K562 (cell line): Measurements from ENCODE around the gene SPATA17. TPM values are rescaled to one million over a fixed set of nuclear protein-coding genes. Genes with fewer than 3 reads are reported as not detected.
A peak's percentile ranks its signal among the peaks of the same experiment; 100 is the strongest.

Experiments
- ATAC-seq: fragments of 200-7000 bp; cut with Tn5 transposase; 3 replicates; pipeline ENCODE4 v1.9.1; 2020; ENCODE audit warnings: moderate library complexity
- BruUV-seq: library from RNA; stranded (reverse); fragments of 400-500 nt; replicated peaks from 2 replicates; lab custom pipeline; 2021; lab: Mats Ljungman, UMichigan
- CTCF ChIA-PET: fragments of 300-600 bp; formaldehyde crosslinking; extraction: SDS; loops from one replicate; lab custom pipeline; 2021; ENCODE audit warnings: low intra/inter-chr PET ratio; lab: Yijun Ruan, JAX
- POLR2A ChIA-PET: fragments of 300-600, 350-650 bp; sonication (Branson Sonifier 250); formaldehyde crosslinking; extraction: SDS; loops from one replicate; lab custom pipeline; 2021; ENCODE audit warnings: antibody characterized with exemption, inconsistent platforms; lab: Yijun Ruan, JAX
- DNase-seq, 4 experiments: peaks; one replicate each; pipeline versions ENCODE4 v3.0.0 to v3.0.0-alpha.2; 2011 to 2018; ENCODE audit warnings: low spot score in 3 of 4, mixed read lengths in 3 of 4; ENCODE audit errors: extremely low read depth in 1 of 4
- FAIRE-seq: peaks from 2 replicates; lab custom pipeline; 2011; peaks lifted over from hg19 to GRCh38; lab: Jason Lieb, UNC
- H2AFZ ChIP-seq: 2 replicates; pipeline ENCODE4 v1.6.0; 2011; ENCODE audit warnings: low read depth, low read length, control low read depth, inconsistent platforms
- H3K27ac ChIP-seq: fragments of 200-600 bp; 3 replicates; pipeline ENCODE4 v1.8.0; 2011; ENCODE audit warnings: low read depth, mild to moderate bottlenecking, control low read depth, inconsistent platforms, low read length, moderate library complexity, mixed read lengths; ENCODE audit errors: extremely low read depth
- H3K27me3 ChIP-seq, 2 experiments: fragments of 300-600 bp in 1 of 2; 2 replicates in 1 of 2; 3 replicates in 1 of 2; pipeline versions ENCODE4 v1.6.0 to v1.8.0; 2011; ENCODE audit warnings: inconsistent platforms in 2 of 2, low read length in 2 of 2, mild to moderate bottlenecking in 1 of 2, mixed read lengths in 1 of 2, moderate library complexity in 1 of 2; ENCODE audit not compliant: control insufficient read depth in 2 of 2, insufficient read depth in 2 of 2
- H3K36me3 ChIP-seq: fragments of 300-600 bp; 3 replicates; pipeline ENCODE4 v1.8.0; 2011; ENCODE audit warnings: mild to moderate bottlenecking, low read length, inconsistent platforms; ENCODE audit not compliant: control insufficient read depth, insufficient read depth
- H3K4me1 ChIP-seq, 2 experiments: fragments of 200-600 bp in 1 of 2; replicated peaks in 1 of 2; 2 replicates in 1 of 2; 3 replicates in 1 of 2; pipeline versions ENCODE4 v1.5.1 to v1.8.0; 2011; ENCODE audit warnings: inconsistent platforms in 2 of 2, low read length in 2 of 2, mild to moderate bottlenecking in 1 of 2, mixed read lengths in 1 of 2, moderate library complexity in 1 of 2; ENCODE audit not compliant: control insufficient read depth in 2 of 2, insufficient read depth in 2 of 2
- H3K4me2 ChIP-seq: 2 replicates; pipeline ENCODE4 v1.6.1; 2011; ENCODE audit warnings: low read length, control low read depth, inconsistent platforms, mixed read lengths; ENCODE audit not compliant: insufficient read depth
- H3K4me3 ChIP-seq: fragments of 200-600 bp; sonication (generic), shearing (Covaris generic); 2 replicates; pipeline ENCODE4 v1.5.1; 2016; ENCODE audit warnings: control low read depth, inconsistent platforms
- H3K79me2 ChIP-seq: fragments of 200-600 bp; 3 replicates; pipeline ENCODE4 v1.8.0; 2011; ENCODE audit warnings: low read length, inconsistent platforms; ENCODE audit not compliant: control insufficient read depth, insufficient read depth
- H3K9ac ChIP-seq, 2 experiments: 2 replicates each; pipeline versions ENCODE4 v1.6.0 to v1.6.1; 2011; ENCODE audit warnings: low read depth in 2 of 2, low read length in 2 of 2, control low read depth in 1 of 2, inconsistent platforms in 1 of 2, mild to moderate bottlenecking in 1 of 2, mixed read lengths in 1 of 2; ENCODE audit not compliant: insufficient read depth in 1 of 2
- H3K9me1 ChIP-seq: one replicate; pipeline ENCODE4 v1.6.0; 2011; ENCODE audit warnings: inconsistent platforms, mild to moderate bottlenecking, low read length, moderate library complexity; ENCODE audit not compliant: control insufficient read depth, insufficient read depth
- H3K9me3 ChIP-seq: replicated peaks from 2 replicates; pipeline ENCODE4 v1.5.1; 2011; ENCODE audit warnings: low read depth, low read length, inconsistent platforms; ENCODE audit not compliant: control insufficient read depth, insufficient read depth
- H4K20me1 ChIP-seq: replicated peaks from 2 replicates; pipeline ENCODE4 v1.6.1; 2011; ENCODE audit warnings: low read length, inconsistent platforms, mixed read lengths; ENCODE audit not compliant: control insufficient read depth, insufficient read depth
- HMGN3 ChIP-seq: IDR thresholded peaks from 2 replicates; pipeline ENCODE4 v1.6.1; 2011; ENCODE audit warnings: borderline replicate concordance, low read depth, mild to moderate bottlenecking, mixed read lengths, low read length; ENCODE audit not compliant: insufficient read length; ENCODE audit errors: extremely low read depth
- RBM39 ChIP-seq: fragments of 200-400 bp; formaldehyde crosslinking; optimal IDR thresholded peaks from 2 replicates; pipeline ENCODE3; 2018; ENCODE audit warnings: low read depth, low read length
- SAFB ChIP-seq: fragments of 200-400 bp; formaldehyde crosslinking; IDR thresholded peaks from 2 replicates; pipeline ENCODE4 v1.6.1; 2017; ENCODE audit warnings: low read depth, low read length, borderline replicate concordance
- TCF3 ChIP-seq: sonication (generic); formaldehyde crosslinking; IDR thresholded peaks from 2 replicates; pipeline ENCODE4 v1.4.0; 2020; ENCODE audit warnings: mild to moderate bottlenecking, missing genetic modification reagents
- YBX1 ChIP-seq: fragments of 450-650 bp; IDR thresholded peaks from 2 replicates; pipeline ENCODE4 v1.7.1; 2016; ENCODE audit warnings: mild to moderate bottlenecking
- ZNF436 ChIP-seq: fragments of 250-450, 450-650 bp; sonication (Bioruptor Pico); formaldehyde crosslinking; IDR thresholded peaks from 2 replicates; pipeline ENCODE4 v1.7.0; 2020; ENCODE audit warnings: mild to moderate bottlenecking
- WGBS: fragments of 100-300 bp; shearing (Covaris generic); methylation state at CpG from one replicate; pipeline ENCODE4 v1.1.6; 2016; ENCODE audit warnings: low coverage, mixed read lengths; ENCODE audit not compliant: insufficient coverage; ENCODE audit errors: missing lambda C conversion rate; 5-methylcytosine and 5-hydroxymethylcytosine counted together
- in situ Hi-C: fragments of 300-500 bp; cut with MboI; formaldehyde crosslinking; loops from 4 replicates; pipeline ENCODE4 v1.15.0; 2018; ENCODE audit warnings: inconsistent platforms, mixed read lengths
- intact Hi-C: fragments of 100-400 bp; cut with micrococcal nuclease; formaldehyde crosslinking; loops from 2 replicates; pipeline ENCODE4 v1.14.2; 2022
- polyA plus RNA-seq, 8 experiments: library from polyadenylated mRNA; depleted of rRNA in 4 of 8; stranded (reverse) in 5 of 8; unstranded in 3 of 8; fragments of >200 nt; fragmentation: Nextera tagmentation in 2 of 8; fragmentation: Illumina TruSeq in 1 of 8; extraction: Ambion mirVana in 2 of 8; extraction: Trizol in 1 of 8; gene quantifications; 2 replicates each; pipeline versions ENCODE4 v1.2.1 to v1.2.3, GENCODE V29; 2011 to 2014; ENCODE audit warnings: inconsistent platforms in 1 of 8, missing spikeins in 1 of 8
- total RNA-seq, 7 experiments: library from RNA; depleted of rRNA in 6 of 7; stranded (reverse); fragments of >200 nt in 6 of 7; fragmentation: Illumina TruSeq in 2 of 7; extraction: Trizol in 2 of 7; gene quantifications; 2 replicates each; pipeline versions ENCODE4 v1.2.1 to v1.2.3, GENCODE V29; 2011 to 2021; ENCODE audit warnings: low replicate concordance in 1 of 7
- TF ChIP-seq, protein P1 (sequence below): fragments of 250-450 bp; sonication (Bioruptor Pico); IDR thresholded peaks from 2 replicates; pipeline ENCODE4 v1.5.0; 2020; ENCODE audit warnings: mild to moderate bottlenecking, borderline replicate concordance

SPATA17 gene
- total and polyA plus RNA-seq, 9 of the 15 experiments (the other 6 are each of a cell fraction or from before 2014, with no cell fraction given), result 0.04 to 0.11 TPM; not detected in 7

DNA sequence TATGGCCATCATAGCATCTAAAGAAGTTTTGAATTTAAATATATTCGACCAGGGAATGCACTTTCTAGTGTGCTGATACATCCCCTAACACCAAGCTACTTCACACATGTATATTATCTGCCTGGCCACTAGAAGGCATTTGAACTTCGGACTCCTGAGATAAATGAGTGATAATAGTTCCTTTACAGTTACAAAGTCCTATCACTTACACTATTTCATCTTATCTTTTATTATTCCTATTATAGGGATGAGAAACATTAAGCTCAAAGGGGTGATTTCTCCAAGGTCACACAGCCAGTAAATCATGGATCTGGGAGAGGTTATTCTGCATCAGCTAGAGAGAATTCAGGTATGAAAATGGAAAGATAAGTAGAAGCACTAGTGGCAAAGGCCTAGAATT, 40.5 kb upstream of the SPATA17 start:
- no peak for FAIRE-seq
- Histone ChIP-seq H3K4me1 (no peaks in the 10 kb centered on the region), H3K27me3 (no peaks in the 10 kb centered on the region), H3K9me1 (no peaks in the 10 kb centered on the region), H3K9me3 (no peaks in the 10 kb centered on the region), H3K79me2 (no peaks in the 10 kb centered on the region), H3K4me2 (no peak overlapping the region), H3K27ac (no peak overlapping the region), H3K9ac (no peak overlapping the region), H4K20me1 (no peaks in the 10 kb centered on the region), H3K36me3 (no peaks in the 10 kb centered on the region), H3K4me3 (no peak overlapping the region), H2AFZ (no peak overlapping the region)
- ChIA-PET CTCF (no interaction called here), POLR2A (interaction anchor here (0.6 kb wide), 1 partner anchor 168 kb away, joined by 3 read pairs; no protein-coding TSS in a partner anchor)
- no peak for DNase-seq
- intact Hi-C loops, result no loop called here
- 3% methylated on average over 2 of the region's 2 CpGs for WGBS
- in situ Hi-C loops, result no loop called here
- TF ChIP-seq YBX1, result no peak
- TF ChIP-seq HMGN3, result no peak
- no peak for TF ChIP-seq ZNF436 (CRISPR knock-in tag)
- TF ChIP-seq, protein P1, sequence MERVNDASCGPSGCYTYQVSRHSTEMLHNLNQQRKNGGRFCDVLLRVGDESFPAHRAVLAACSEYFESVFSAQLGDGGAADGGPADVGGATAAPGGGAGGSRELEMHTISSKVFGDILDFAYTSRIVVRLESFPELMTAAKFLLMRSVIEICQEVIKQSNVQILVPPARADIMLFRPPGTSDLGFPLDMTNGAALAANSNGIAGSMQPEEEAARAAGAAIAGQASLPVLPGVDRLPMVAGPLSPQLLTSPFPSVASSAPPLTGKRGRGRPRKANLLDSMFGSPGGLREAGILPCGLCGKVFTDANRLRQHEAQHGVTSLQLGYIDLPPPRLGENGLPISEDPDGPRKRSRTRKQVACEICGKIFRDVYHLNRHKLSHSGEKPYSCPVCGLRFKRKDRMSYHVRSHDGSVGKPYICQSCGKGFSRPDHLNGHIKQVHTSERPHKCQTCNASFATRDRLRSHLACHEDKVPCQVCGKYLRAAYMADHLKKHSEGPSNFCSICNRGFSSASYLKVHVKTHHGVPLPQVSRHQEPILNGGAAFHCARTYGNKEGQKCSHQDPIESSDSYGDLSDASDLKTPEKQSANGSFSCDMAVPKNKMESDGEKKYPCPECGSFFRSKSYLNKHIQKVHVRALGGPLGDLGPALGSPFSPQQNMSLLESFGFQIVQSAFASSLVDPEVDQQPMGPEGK, result no peak
- no TSS peak for BruUV-seq
- no peak for ATAC-seq

DNA sequence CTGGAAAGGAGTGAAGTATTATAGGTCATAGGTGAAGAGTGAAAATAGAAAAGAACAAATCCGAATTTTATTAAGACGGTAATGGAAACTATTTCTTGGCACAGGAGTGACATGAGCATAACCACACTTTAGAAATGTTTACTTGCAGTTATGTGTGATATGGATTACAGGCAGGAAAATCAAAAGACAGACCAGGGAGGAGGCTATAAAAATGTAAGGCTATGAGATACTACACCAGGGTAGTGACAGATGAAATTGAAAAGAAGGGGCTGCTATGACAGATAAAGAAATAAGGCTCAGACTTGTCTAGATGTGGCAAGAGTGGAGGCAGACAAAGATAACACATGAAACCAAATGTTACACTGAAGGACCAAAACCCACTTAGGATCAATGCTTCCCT, 32.0 kb upstream of the SPATA17 start:
- Histone ChIP-seq H2AFZ (no peak overlapping the region), H3K79me2 (no peaks in the 10 kb centered on the region), H3K9ac (no peak overlapping the region), H3K9me1 (no peaks in the 10 kb centered on the region), H3K4me3 (no peak overlapping the region), H3K27me3 (no peaks in the 10 kb centered on the region), H3K4me2 (no peak overlapping the region), H3K9me3 (no peaks in the 10 kb centered on the region), H4K20me1 (no peaks in the 10 kb centered on the region), H3K27ac (no peak overlapping the region), H3K4me1 (no peaks in the 10 kb centered on the region), H3K36me3 (no peaks in the 10 kb centered on the region)
- ChIA-PET CTCF (no interaction called here), POLR2A (no interaction called here)
- intact Hi-C loops, result no loop called here
- 0% methylated on average over 2 of the region's 2 CpGs for WGBS
- no peak for FAIRE-seq
- no TSS peak for BruUV-seq
- ATAC-seq, result no peak
- no peak for DNase-seq
- TF ChIP-seq TCF3, result peak; percentile 63
- TF ChIP-seq RBM39, result no peak
- no peak for TF ChIP-seq SAFB
- in situ Hi-C loops, result no loop called here
